Fibroblast of gingiva (primary cell): ENCODE data around the gene GRHL3.

Experiments
- DNase-seq: peaks from one replicate; pipeline ENCODE4 v3.0.0-alpha.2; 2011; ENCODE audit warnings: low read depth

Gene GRHL3

DNA sequence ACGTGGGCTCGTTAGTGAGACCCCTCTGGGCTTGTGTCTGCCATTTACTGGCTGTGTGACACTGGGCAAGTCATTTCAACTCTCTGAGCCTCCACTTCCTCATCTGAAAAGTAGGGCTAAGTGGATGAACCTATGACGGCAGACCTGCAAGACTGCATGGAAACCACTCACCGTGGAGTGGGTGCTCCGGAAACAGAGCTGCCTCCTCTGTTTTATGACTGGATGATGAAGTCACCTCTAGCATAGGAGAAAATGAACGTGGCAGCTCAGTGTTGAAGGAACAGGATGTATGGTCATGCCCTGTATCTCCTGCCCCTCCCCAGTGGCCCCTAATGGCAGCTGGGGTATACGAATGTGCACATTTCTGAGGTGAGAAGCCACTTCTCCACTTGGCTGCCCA lies 53.9 kb downstream of the GRHL3 start:
- DNase-seq: no peak

DNA sequence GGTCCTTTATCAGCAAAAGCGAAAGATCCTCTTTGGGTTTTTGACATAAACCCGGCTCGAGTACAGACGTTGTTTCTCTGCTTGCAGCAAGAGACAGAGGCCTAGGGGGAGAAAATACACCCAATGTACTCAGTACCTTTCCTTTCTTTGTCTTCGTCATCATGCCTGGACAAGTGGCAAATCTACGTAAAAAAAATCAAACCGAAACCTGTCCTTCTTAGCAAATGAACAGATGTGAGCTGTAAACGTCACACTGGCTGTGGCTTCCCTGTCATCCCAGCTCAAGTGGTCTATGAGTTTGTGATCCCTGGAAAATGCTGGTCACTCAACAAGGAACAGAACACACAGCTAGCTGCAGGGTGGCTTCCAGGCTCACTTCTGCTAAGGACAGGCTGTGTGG lies 54.6 kb downstream of the GRHL3 start:
- no peak for DNase-seq

DNA sequence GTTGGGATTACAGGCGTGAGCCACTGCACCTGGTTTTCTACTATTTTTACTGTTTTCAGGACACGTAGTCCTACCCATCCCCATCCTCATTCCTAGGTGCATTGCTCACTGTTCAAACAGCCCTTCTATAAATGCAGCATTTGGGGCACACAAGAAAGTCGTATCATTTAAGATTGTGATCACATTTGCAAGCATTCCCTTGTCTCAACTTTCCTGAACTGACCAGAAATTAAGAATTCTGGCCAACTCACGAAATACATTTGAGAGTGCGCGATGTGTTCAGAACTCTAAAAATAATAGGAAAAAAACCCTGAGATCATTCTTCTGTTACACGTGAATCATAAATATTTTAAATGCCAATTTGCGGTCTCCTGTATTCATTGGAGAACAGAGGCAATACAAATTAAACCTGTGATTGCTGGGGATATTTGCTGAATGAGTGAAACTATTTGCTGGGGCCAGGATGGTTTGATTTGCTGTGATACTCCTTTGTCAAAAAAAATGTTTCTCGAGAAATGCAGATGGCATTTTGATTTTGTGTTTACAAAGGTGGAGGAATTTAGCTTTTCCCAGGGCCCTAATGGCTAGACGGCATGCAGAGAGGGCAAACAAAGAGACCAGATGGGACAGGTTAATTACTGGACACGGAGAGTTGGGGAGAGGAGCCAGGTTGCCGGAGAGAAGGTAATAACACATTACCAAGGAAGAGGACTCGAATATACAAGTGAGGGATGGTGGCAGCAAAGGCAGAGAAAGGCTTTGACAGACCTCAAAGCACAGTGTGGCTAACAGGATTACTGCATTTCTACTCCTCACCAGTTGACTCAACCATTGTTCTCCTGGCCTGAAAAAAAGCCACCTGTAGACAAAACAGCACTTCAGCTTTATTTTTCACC lies 56.0 kb downstream of the GRHL3 start:
- DNase-seq: no peak

DNA sequence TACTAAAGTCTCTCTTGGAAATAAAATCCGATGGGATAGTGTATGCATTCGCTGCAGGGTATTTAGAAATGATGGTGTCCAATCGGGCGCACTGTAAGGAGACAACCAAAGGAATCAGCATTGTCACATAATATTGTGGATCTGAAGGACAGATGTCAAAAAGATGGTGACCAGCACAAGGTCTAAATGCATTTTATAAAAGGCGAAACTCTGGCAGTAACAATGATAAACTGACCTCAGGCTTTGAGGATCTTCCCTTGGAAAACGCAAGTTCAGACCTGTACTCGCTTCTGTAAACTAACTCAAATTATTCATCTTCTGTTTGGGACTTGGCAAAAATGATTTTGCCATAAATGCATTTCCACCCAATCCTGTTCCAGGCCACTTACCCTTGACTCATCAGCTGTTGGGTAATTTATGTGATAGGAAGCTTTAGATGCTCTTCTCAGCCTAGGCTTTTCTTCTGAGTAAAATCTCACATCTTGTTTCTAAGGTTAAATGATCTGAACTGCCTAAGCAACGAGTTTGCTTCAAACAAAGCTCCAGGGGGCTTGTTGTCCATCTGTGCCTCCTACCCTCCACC lies 60.7 kb downstream of the GRHL3 start:
- DNase-seq: peak; percentile 52

DNA sequence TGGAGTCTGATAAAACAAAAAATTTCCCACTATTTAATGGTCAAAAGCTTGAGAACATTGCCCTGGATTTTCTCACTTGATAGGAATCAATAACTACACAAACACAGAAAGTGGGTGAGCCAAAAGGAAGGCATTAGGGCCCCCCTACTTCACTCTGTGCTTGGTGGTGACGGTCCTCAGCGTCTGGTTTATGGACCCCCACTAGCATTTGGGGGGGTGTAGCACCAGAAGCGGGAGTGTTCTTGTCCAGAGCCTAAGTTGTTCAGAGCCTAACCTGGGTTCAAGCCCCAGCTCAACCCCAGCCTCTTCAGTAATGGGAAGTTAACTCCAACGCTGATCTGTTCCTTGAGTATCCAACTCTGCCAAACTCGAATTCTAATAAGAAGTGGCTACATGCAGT lies 61.4 kb downstream of the GRHL3 start:
- DNase-seq: no peak

DNA sequence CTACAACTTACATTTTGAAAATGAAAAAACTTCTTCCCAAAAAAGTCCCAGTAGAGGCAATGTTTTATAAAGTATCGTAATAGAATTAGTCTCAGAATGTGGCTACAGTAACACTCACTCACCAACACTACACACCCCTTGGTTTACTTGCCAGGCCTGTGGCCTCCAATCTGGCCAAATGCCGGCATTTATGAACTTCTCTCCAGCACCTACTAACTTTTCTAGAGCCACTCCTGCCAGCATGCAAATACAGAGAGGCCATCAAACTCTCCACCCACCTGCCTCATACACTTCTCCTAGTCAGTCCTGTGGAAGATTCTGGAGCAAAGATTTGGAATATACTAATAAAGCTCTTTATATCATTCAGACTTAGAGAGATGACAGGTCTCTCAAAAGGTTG lies 62.1 kb downstream of the GRHL3 start:
- no peak for DNase-seq

DNA sequence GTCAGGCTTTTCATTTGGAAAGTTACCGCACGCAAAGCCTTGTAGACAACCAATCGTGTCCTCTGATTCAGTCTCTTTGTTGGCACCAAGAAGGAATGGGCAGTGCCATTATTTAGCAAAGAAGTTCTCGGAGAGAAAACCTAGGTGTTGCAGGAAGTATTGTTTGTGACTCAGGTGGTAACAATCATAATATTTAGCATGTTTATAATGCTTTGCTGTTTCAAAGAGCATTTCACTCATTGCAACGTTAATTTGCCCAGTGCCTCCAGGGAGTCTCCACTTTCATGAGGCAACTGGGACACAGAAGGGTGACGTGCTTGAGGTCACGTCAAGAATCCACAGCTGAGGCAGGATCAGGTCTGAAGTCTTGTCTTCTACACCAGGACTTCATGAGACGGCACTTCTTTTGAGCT lies 63.0 kb downstream of the GRHL3 start:
- no peak for DNase-seq

DNA sequence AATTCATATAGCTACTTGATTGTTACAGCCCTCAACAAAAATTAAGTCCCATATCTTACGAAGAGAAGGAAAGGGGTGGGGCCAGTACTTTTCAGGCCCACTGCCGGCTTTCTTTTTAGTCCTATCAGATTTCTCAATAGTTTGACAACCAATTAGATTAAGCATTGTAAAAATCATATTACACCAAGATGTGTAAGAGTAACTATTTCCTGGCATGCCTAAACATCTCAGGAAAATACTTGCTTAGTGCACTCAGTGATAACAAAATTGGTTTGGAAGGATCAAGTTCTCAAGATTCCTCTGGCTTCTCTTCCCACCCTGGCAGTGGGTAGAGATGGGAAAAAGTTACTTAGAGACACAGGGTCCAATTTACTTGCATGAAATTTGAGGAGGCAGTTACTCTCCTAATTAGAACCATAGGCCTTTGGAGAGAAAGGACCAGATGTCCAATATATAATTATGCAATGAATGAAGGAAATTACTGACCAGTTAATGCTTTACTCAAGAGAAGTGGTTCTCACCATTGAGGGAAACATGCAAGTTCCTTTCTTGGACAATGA lies 64.3 kb downstream of the GRHL3 start:
- DNase-seq: peak; percentile 85

DNA sequence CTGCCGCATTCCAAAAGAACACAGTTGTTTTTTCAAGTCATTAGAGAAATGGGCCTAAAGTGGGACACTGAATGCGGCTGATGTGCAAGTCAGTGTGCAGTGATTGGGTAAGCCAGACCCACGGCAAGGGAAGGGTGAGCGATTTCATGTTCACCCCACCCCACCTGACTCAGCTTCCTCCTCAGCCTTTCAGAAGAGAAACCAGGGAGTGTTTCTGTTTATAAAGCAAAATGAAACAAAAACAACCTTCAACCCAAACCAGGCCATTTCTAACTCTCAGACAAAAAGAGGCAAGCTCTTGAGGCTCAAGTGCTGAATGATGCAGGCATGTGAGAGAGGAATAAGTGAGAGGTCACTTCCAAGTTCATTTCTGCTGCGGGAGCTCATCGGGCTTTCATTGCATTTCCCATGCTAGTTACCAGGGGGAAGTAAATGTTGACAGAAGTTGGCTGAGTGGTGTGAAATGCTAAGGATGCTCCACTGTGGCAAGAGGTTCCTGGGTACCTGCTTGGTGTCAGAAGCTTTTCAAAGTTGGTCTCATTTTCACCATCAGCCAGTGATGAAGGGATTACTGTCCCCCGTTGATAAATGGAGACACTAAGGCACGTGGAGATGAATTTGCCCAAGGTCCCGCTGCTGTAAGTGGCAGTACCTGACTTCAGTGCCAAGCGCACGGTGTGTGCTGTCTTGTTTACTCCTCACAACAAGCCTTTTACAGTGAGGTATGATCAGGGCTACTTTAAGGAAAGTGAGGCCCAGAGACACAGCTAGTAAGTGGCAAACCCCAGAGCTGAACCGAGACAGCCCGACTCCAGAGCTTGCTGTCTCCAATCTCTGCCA lies 65.3 kb downstream of the GRHL3 start:
- DNase-seq: peak; percentile 79

DNA sequence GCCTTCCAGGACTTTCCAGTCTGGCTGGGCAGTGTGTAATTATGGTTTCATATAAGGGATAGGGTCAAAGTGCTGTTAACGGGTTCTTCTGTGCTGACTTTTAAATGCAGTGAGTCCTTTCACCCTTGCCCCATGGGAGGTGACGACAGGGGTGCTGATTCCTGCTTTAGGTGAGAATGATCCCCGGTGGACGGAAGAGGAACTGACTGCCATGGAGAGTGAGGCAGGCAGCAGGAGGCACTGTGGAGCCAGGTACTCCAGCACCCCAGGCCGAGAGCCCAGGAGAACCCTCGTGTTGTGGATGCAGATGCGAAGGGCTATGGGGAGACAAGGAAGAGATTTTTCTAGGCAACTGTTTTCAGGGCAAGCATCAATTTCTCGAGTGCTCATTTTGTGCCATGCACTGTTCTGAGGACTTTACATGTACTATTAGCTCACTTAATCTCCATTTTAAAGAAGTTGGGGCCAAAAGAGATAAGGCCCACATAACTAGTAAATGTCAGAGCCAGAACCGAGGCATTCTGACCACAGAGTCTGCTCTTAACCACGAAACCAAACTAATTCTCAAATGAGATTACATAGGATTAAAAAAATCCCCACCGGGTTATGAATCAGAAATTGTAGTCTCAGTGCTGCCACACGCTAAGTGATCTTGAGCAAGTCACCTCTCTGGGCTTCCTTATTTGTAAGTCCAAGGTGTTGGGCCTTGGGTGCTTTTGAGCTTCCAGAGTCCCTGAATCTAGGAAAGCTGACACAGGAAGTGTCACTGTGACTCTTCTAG lies 66.2 kb downstream of the GRHL3 start:
- DNase-seq: no peak

DNA sequence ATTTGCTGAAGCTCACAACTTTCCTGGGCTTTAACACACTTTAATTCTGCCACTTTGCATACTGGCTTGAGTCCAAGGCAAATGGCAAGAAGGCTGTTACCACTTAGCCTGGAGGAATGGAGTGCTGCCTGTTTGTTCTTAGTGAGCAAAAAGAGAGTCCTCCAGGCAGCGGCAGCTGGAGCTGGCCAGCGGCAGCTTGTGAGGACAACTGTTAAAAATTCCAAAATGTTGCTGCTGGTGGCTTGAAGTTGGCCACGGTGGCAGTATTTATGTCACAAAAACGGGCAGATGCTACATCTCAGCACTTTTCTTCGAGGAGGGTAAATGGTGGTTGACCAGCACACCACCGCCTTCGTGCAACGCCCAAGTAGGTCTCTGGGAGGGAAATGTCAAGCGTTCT lies 67.1 kb downstream of the GRHL3 start:
- DNase-seq: peak; percentile 39

DNA sequence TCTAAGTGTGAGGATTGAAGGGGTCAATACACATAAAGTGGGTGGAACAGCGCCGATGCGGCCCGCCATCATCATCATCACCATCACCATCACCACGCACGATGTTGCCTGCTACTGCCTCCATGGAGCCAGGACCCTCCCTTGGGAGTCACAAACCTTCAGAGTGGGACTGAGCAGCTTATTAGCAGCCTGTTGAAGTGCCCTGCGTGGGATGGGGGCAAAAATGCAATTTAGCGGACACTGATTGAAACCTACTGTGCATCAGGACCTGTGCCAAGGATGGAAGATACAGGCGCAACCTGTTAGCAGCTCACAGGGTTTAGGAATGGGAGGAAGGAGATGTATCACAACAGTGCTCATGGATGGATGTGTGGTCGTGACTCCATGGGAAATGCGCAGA lies 67.8 kb downstream of the GRHL3 start:
- DNase-seq: no peak

DNA sequence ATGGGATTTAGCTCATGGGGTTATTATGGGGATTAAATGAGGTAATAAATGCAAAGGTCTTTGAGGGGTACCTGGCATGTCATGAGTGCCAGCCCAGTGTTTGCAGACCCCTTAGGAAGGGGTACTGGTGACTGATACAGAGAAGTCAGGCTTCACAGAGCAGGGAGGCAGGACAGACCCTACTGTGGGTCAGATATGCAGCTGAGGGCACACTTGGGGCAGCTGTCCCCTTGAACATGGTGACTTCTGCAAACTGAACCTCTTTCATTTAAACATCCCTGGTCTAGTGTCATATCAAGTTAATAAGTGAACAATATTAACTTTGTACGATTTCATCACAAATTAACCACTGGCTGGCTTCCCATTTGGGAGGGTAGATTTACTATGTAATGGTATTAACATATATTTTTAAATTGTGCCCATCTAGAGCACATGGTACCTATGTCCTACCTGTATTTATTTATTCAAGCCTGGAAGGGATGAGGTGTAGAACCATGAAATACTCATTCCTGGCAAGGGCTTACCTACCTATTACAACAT lies 68.5 kb downstream of the GRHL3 start:
- no peak for DNase-seq

DNA sequence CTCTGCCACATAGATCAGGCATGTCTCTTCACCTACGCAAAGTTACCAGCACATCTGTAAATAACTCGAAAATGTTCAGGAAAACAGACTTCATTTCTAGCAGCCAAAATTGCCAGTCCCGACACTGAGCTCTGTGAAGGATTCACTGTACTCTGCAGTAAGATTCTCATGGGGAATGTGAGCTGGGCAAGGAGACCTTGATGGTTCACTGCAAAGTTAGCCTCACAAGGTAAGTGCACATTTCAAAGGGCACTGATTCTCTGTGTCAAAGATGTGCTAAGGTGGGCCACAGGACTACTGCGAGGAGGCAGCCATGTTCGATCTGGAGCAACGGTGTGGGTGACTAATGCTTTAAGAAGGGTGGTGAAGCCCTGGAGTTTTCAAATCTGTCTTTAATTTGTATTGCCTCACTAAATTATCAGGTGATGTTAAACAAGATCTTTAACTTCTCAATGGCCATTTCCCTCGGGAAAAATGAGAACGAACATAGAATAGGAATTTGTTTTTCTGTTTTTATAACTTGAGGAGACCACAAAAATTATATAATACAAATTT lies 69.3 kb downstream of the GRHL3 start:
- DNase-seq: peak; percentile 44

DNA sequence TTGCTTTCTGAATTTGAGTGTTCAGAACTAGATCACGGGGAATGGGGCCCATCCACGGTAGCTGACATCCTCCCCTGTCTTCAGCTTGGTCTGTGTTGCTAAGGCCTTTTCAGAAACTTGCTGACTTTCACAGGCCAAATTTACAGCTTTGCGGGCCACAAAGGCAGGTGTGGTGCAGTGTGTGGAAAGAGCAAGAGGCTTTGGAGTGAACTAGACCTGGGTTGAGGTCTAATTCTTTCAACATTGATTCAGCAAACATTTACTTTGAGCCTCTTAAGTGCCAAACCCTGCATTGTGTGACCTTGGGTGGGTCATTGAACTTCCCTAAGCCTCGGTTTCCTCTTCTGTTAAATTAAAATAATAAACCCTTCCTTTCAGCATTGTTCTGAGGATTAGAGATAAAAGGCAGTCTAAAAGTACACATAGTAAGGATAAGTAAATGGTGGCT lies 70.1 kb downstream of the GRHL3 start:
- DNase-seq: no peak

DNA sequence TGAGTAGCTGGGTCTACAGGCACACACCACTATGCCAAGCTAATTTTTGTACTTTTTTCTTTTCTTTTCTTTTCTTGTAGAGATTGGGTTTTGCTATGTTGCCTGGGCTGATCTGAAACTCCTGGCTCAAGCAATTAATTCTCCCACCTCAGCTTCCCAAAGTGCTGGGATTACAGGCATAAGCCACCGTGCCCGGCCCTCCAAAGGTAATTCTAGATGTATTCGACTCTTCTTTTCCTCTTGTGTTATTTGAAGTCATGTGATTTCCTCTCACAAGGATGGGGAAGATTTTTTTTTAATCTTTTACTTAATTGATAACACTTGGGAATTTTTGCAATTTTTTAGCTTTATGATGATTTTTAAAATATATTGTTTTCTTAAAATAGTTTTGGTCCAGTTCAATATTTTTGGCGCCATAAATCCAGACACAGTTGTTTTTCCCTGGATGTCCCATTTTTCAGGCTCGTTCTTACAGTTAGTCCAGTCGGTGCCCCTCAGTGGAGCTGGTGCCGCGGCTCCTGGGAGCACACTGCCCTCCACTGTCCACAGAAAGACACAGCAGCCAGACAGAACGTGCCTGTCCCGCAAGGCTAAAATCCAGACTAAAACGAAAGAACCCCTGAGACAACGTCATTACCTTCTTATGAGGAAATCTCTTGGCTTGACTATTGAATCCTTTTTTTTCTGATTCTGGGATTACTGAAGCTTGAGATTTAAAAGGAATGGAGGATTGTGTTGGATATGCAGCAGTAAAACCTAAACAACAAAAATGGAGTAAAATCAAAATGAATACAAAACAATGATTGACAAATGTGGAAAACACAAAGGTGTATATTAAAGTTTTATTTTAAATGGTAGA lies 72.0 kb downstream of the GRHL3 start:
- DNase-seq: peak; percentile 88

DNA sequence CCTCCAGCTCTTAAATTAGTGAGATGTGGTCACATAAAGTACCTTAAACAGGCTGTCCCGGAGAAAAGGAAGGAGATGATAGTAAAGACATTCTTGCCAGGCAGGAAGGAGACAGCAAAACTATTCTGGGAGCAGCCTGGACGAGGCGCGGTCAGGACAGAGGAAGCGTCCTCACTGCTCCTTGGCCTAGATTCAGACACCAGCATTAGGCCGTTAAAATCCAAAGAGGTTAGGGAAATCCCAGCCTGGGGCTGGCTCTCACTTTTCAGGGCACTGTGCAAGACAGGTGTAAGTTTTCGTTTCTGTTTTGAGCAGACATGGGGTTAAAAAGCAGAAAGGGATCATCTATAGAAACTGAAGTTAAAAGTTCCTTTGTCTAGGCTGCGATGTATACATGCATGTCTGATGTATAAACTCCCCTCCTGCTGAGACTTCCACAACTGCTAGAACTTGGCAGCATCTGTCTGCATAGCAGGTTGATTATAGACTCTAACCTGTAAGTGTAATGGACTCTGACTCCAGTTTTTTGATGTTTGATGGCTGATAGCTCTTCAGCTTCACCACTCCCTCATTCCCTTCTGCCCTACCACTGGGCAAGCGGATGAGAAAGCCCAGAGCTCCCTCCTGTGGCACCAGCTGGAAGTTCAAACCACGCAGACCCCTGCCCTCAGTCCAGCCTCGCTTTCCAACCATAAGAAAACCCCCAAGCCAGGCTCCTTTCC lies 72.9 kb downstream of the GRHL3 start:
- peak; percentile 39 for DNase-seq

DNA sequence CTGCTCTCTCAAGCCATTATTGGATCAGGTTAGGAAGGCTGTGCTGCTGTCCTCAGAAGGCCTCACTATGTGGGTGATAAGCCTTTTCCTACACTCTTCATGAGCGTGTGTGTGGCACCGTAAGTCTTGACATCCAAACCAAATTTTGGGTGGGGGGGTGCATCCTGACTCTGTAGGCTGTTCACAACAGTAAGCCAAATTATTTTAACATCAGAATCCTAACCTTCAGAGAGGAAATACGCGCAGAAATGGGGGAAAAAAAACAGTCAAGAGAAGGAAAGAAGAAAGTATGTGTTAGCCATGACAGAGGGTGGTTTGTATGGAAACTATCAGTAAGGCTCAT lies 73.4 kb downstream of the GRHL3 start:
- DNase-seq: no peak

DNA sequence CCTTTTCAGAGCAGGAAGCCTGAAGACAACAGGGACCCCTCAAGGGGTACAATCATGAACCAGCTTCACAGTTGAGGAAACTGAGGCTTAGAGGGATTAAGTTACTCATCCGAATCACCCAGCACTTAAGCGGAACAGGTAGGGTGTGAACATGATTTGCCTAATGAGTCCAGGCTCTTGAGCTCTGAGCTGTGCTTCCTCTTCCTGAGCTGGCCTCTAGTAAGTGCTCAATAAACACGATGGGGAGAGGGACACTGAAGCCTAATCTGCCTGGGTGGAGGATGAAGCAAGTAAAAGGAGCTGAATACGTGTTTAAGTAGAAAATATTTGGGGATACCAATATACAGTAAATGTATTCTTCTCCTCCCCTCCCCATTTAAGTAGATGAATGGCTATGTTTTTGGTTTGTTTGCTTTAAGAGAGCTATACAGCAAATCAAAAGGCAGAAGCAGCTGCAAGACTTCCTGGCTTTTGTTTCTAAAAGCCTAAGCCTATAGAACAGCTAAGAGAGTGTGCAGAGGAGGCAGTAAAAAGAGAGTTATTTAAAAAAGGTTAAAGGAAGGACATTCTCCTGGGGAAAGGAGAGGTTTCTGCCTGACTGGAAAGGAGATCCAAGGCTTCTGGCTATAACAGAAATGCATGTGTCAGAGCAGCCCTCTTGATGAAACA lies 74.0 kb downstream of the GRHL3 start:
- DNase-seq: no peak
